CD14-positive monocyte (primary cell): ENCODE results near the gene EFCAB12. TPM values are rescaled to one million over a fixed set of nuclear protein-coding genes. Genes with fewer than 3 reads are reported as not detected.

Experiments used
- DNase-seq, 3 donors: peaks; one replicate each; pipeline ENCODE4 v3.0.0-alpha.2; 2011 to 2022
- H2AFZ ChIP-seq: 2 replicates; pipeline ENCODE4 v1.6.0; 2012; ENCODE audit warnings: mild to moderate bottlenecking, low read depth, low read length, inconsistent platforms; ENCODE audit not compliant: insufficient read depth, poor library complexity, severe bottlenecking
- H3K27ac ChIP-seq, 2 donors: 1 replicate in 1 of 2; 2 replicates in 1 of 2; pipeline ENCODE4 v1.5.1; 2012 to 2013; ENCODE audit warnings: low read length in 2 of 2, control low read depth in 1 of 2, inconsistent platforms in 1 of 2, low read depth in 1 of 2, mild to moderate bottlenecking in 1 of 2
- H3K27me3 ChIP-seq, 2 donors: one replicate each; pipeline versions ENCODE4 v1.6.0 to v1.6.1; 2011 to 2013; ENCODE audit warnings: low read length in 2 of 2; ENCODE audit not compliant: control insufficient read depth in 2 of 2, insufficient read depth in 2 of 2
- H3K36me3 ChIP-seq, 2 donors: replicated peaks in 1 of 2; 1 replicate in 1 of 2; 2 replicates in 1 of 2; pipeline versions ENCODE4 v1.5.1 to v1.6.1; 2012 to 2013; ENCODE audit warnings: low read length in 2 of 2, control low read depth in 1 of 2, inconsistent platforms in 1 of 2, mild to moderate bottlenecking in 1 of 2; ENCODE audit not compliant: insufficient read depth in 2 of 2, control insufficient read depth in 1 of 2
- H3K4me1 ChIP-seq, 2 donors: 1 replicate in 1 of 2; 2 replicates in 1 of 2; pipeline versions ENCODE4 v1.5.1 to v1.6.1; 2012 to 2013; ENCODE audit warnings: low read length in 2 of 2, control low read depth in 1 of 2, inconsistent platforms in 1 of 2, mild to moderate bottlenecking in 1 of 2, moderate library complexity in 1 of 2; ENCODE audit not compliant: insufficient read depth in 2 of 2, control insufficient read depth in 1 of 2
- H3K4me2 ChIP-seq: replicated peaks from 2 replicates; pipeline ENCODE3; 2012; ENCODE audit warnings: low read length, moderate library complexity, mild to moderate bottlenecking; ENCODE audit not compliant: poor library complexity, severe bottlenecking; ENCODE audit errors: extremely low read depth
- H3K4me3 ChIP-seq, 3 experiments: fragments of 200-600 bp in 1 of 3; sonication (generic) in 1 of 3; replicated peaks in 1 of 3; 1 replicate in 2 of 3; 2 replicates in 1 of 3; pipeline ENCODE4 v1.5.1; 2011 to 2013; ENCODE audit warnings: low read length in 3 of 3, mild to moderate bottlenecking in 3 of 3, control low read depth in 2 of 3, low read depth in 2 of 3, inconsistent platforms in 1 of 3, moderate library complexity in 1 of 3
- H3K79me2 ChIP-seq: 2 replicates; pipeline ENCODE4 v1.6.0; 2012; ENCODE audit warnings: mild to moderate bottlenecking, control low read depth, inconsistent platforms, low read length, moderate library complexity; ENCODE audit not compliant: insufficient read depth
- H3K9ac ChIP-seq: 2 replicates; pipeline ENCODE4 v1.6.0; 2017; ENCODE audit warnings: low read length, mild to moderate bottlenecking; ENCODE audit not compliant: insufficient read depth, poor library complexity, severe bottlenecking
- H3K9me3 ChIP-seq, 2 donors: replicated peaks in 1 of 2; 1 replicate in 1 of 2; 2 replicates in 1 of 2; pipeline versions ENCODE4 v1.5.1 to v1.6.1; 2012 to 2013; ENCODE audit warnings: low read length in 2 of 2, control low read depth in 1 of 2; ENCODE audit not compliant: control insufficient read depth in 1 of 2, insufficient read depth in 1 of 2
- H4K20me1 ChIP-seq: 2 replicates; pipeline ENCODE4 v1.6.0; 2012; ENCODE audit warnings: mild to moderate bottlenecking, low read length, control low read depth, moderate library complexity; ENCODE audit not compliant: insufficient read depth
- H3K27ac Mint-ChIP-seq, 7 donors: one replicate each; pipeline ENCODE4 v1.8.0; 2020; ENCODE audit warnings: mild to moderate bottlenecking in 7 of 7, mixed read lengths in 7 of 7, moderate library complexity in 6 of 7, inconsistent platforms in 2 of 7
- H3K27me3 Mint-ChIP-seq, 3 donors: one replicate each; pipeline ENCODE4 v1.8.0; 2021 to 2022; ENCODE audit warnings: low read depth in 3 of 3, mild to moderate bottlenecking in 3 of 3, mixed read lengths in 3 of 3, moderate library complexity in 3 of 3, inconsistent platforms in 1 of 3
- H3K36me3 Mint-ChIP-seq, 2 donors: one replicate each; pipeline ENCODE4 v1.8.0; 2020; ENCODE audit warnings: mixed read lengths in 2 of 2, inconsistent platforms in 1 of 2, mild to moderate bottlenecking in 1 of 2
- H3K4me1 Mint-ChIP-seq: one replicate; pipeline ENCODE4 v1.8.0; 2020; ENCODE audit warnings: mild to moderate bottlenecking, mixed read lengths
- H3K4me3 Mint-ChIP-seq, 2 donors: one replicate each; pipeline ENCODE4 v1.8.0; 2020; ENCODE audit warnings: mild to moderate bottlenecking in 2 of 2, mixed read lengths in 2 of 2, moderate library complexity in 1 of 2
- H3K9me3 Mint-ChIP-seq, 7 donors: one replicate each; pipeline ENCODE4 v1.8.0; 2020 to 2022; ENCODE audit warnings: mixed read lengths in 7 of 7, mild to moderate bottlenecking in 6 of 7, moderate library complexity in 6 of 7, inconsistent platforms in 2 of 7
- CTCF ChIP-seq: fragments of 200-600 bp; IDR thresholded peaks from one replicate; pipeline ENCODE4 v1.8.0; 2022; ENCODE audit warnings: antibody characterized with exemption, mild to moderate bottlenecking
- WGBS: methylation state at CpG from one replicate; pipeline ENCODE4 v1.1.5; 2013; ENCODE audit warnings: missing lambda C conversion rate; ENCODE audit not compliant: insufficient coverage; 5-methylcytosine and 5-hydroxymethylcytosine counted together
- intact Hi-C, 2 donors: fragments of 100-400 bp; cut with micrococcal nuclease; formaldehyde crosslinking; loops; one replicate each; pipeline versions ENCODE4 v1.15.0 to v1.15.1; 2023
- polyA plus RNA-seq, 3 donors: library from polyadenylated mRNA; depleted of rRNA in 1 of 3; unstranded in 2 of 3; stranded (reverse) in 1 of 3; fragments of 300-500 nt in 2 of 3; fragments of >200 nt in 1 of 3; fragmentation: Illumina TruSeq in 2 of 3; gene quantifications; 1 replicate in 2 of 3; 2 replicates in 1 of 3; pipeline ENCODE4 v1.2.3, GENCODE V29; 2012 to 2021

EFCAB12 gene
- polyA plus RNA-seq, 3 donors: 0.35 TPM; not detected in 2

DNA sequence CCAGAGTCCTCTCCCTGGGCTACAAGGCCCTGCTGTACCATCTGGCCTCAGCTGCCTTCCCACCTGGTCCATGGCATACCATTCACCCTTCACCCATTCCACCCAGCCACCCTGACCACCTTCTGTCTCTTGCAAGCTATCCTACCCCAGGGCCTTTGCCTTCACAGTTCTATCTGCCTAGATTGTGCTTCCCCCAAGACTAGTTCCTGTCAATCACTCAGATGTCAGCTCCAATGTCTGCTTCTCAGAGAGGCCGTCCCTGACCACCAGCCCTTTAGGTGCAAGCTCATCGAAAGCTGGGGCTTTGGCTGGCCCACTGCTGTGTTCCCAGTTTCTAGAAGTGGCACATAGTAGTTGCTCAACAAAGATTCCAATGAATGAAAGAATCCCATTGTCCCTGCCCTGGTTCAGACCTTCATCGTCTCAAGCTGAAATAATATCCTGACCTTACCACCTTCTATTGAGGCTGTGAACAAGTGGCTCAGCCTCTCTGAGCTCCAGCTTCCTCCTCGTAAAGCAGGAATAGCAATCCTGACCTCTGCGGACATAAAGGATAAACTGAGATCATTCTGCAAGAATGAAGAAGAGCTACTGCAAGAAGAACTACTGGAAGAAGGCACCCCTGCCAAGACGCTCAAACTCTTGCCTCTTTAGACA, 15.8 kb downstream of the EFCAB12 start:
- intact Hi-C loops: no loop called here
- Mint-ChIP-seq H3K9me3 (peaks cover 0 to 2% (median 0%) of the 10 kb centered on the region in 7 donors), H3K4me3 (no peak overlapping the region), H3K27me3 (peaks cover 0 to 3% (median 1%) of the 10 kb centered on the region in 3 donors), H3K4me1 (no peaks in the 10 kb centered on the region), H3K36me3 (no peaks in the 10 kb centered on the region), H3K27ac (no peak overlapping the region)
- Histone ChIP-seq H3K9ac (no peak overlapping the region), H4K20me1 (no peaks in the 10 kb centered on the region), H2AFZ (no peak overlapping the region), H3K4me3 (no peak overlapping the region), H3K79me2 (no peaks in the 10 kb centered on the region), H3K36me3 (no peaks in the 10 kb centered on the region), H3K27ac (no peak overlapping the region), H3K9me3 (no peaks in the 10 kb centered on the region), H3K4me2 (no peak overlapping the region), H3K27me3 (no peaks in the 10 kb centered on the region), H3K4me1 (no peaks in the 10 kb centered on the region)
- no peak for TF ChIP-seq CTCF
- DNase-seq: no peak
- WGBS: 97% methylated on average over 4 of the region's 6 CpGs

DNA sequence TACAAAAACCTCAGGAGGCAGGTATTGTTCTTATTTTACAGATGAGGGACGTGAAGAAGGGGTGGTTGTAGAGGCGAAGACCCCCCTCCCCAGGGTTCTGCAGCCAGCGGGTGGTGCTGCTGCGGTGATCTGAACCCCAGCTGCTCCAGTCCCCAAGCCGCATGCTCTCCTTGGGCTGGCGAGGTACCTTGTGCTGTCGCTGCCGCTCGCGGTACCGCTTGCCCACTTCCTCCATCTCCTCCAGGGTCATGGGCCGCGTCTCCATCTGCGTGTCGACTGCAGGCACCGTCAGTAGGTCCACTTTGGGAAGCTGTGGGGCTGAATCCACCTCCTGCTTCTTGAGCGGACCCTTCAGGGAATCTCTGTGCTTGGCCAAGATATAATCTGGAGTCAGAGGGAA, 17.5 kb downstream of the EFCAB12 start:
- Histone ChIP-seq H3K27ac (no peak overlapping the region), H2AFZ (no peak overlapping the region), H4K20me1 (no peaks in the 10 kb centered on the region), H3K4me1 (no peaks in the 10 kb centered on the region), H3K4me2 (no peak overlapping the region), H3K79me2 (no peaks in the 10 kb centered on the region), H3K4me3 (no peak overlapping the region), H3K9ac (no peak overlapping the region), H3K9me3 (no peaks in the 10 kb centered on the region), H3K27me3 (no peaks in the 10 kb centered on the region), H3K36me3 (no peaks in the 10 kb centered on the region)
- H3K36me3 Mint-ChIP-seq: no peaks in the 10 kb centered on the region
- H3K4me3 Mint-ChIP-seq: no peak overlapping the region
- intact Hi-C loops: no loop called here
- H3K27ac Mint-ChIP-seq: no peak overlapping the region
- no peak for TF ChIP-seq CTCF
- peaks cover 0 to 3% (median 3%) of the 10 kb centered on the region in 3 donors for H3K27me3 Mint-ChIP-seq
- 94% methylated on average over 15 of the region's 17 CpGs for WGBS
- H3K4me1 Mint-ChIP-seq: no peaks in the 10 kb centered on the region
- DNase-seq: no peak
- peaks cover 0 to 2% (median 0%) of the 10 kb centered on the region in 7 donors for H3K9me3 Mint-ChIP-seq
